A549 (cell line): ENCODE results near the gene ACBD7.

Experiments
- CTCF ChIP-seq: fragments of >200 bp; sonication (Bioruptor Twin); formaldehyde crosslinking; IDR thresholded peaks from 3 replicates; pipeline ENCODE4 v1.5.1; 2016
- NR3C1 ChIP-seq: fragments of >200 bp; sonication (Bioruptor Twin); formaldehyde crosslinking; IDR thresholded peaks from 3 replicates; pipeline ENCODE4 v1.6.1; 2017
- POLR2A ChIP-seq: IDR thresholded peaks from 2 replicates; pipeline ENCODE4 v1.6.1; 2012; ENCODE audit warnings: mild to moderate bottlenecking, low read length
- RFX5 ChIP-seq: fragments of 450-650 bp; IDR thresholded peaks from 2 replicates; pipeline ENCODE4 v1.7.1; 2014; ENCODE audit warnings: antibody characterized with exemption, mild to moderate bottlenecking, moderate library complexity

GRCh38 chr10:15106352-15107013 lies 17.9 kb upstream of the ACBD7 start:
- TF ChIP-seq CTCF (peak; percentile 78), POLR2A (no peak), RFX5 (no peak), NR3C1 (no peak)
